Activated T-cell treated with anti-CD3 and anti-CD28 coated beads, Interleukin-2, amount 50 U/mL, for 72 hours (primary cell): ENCODE measurements around the gene SSBP1. TPM values are rescaled to one million over a fixed set of nuclear protein-coding genes. Genes with fewer than 3 reads are reported as not detected.
A peak's percentile ranks its signal among the peaks of the same experiment; 100 is the strongest.
"Not testable (repeated sequence)": the region's sequence is repeated elsewhere in the genome, so short reads cannot be mapped to it uniquely, and the experiment has no call there.

Experiments
- ATAC-seq, 2 donors: fragments of 150-1000 bp; cut with Tn5 transposase; replicated peaks in 1 of 2; 2 replicates each; pipeline ENCODE4 v1.10.0; 2021; ENCODE audit warnings: moderate library complexity in 2 of 2, mild to moderate bottlenecking in 1 of 2
- DNase-seq, 2 donors: peaks; one replicate each; pipeline ENCODE4 v3.0.0; 2021 to 2022; ENCODE audit warnings: mixed read lengths in 1 of 2
- H3K27ac Mint-ChIP-seq: one replicate; pipeline ENCODE4 v1.8.0; 2022; ENCODE audit warnings: mild to moderate bottlenecking, moderate library complexity, mixed read lengths
- H3K27me3 Mint-ChIP-seq: one replicate; pipeline ENCODE4 v1.8.0; 2022; ENCODE audit warnings: low read depth, mixed read lengths
- H3K36me3 Mint-ChIP-seq, 2 donors: one replicate each; pipeline ENCODE4 v1.8.0; 2022; ENCODE audit warnings: mixed read lengths in 2 of 2, mild to moderate bottlenecking in 1 of 2; ENCODE audit not compliant: insufficient read depth in 2 of 2
- H3K4me1 Mint-ChIP-seq: one replicate; pipeline ENCODE4 v1.8.0; 2022; ENCODE audit warnings: low read depth, mixed read lengths
- H3K4me3 Mint-ChIP-seq, 2 donors: one replicate each; pipeline ENCODE4 v1.8.0; 2022; ENCODE audit warnings: mild to moderate bottlenecking in 2 of 2, mixed read lengths in 2 of 2, moderate library complexity in 2 of 2
- H3K9me3 Mint-ChIP-seq, 2 donors: one replicate each; pipeline ENCODE4 v1.8.0; 2022; ENCODE audit warnings: mixed read lengths in 2 of 2
- total RNA-seq, 2 donors: library from RNA; stranded (reverse); gene quantifications; one replicate each; pipeline ENCODE4 v1.2.3, GENCODE V29; 2022

Gene SSBP1
- 100 to 1,000 TPM; 126 to 131 TPM for total RNA-seq

GRCh38 chr7:141737836-141738591 lies at the start of gene SSBP1:
Gene SSBP1 (plus strand): TSS chr7:141738358. CDS start chr7:141739167, 809 bp downstream.
- DNase-seq, result peak; percentile 91 to 92
- Mint-ChIP-seq H3K4me1 (peaks cover 41% of the 10 kb centered on the region), H3K4me3 (peak within 1 kb of the TSS; percentile 94 to 98), H3K9me3 (no peaks in the 10 kb centered on the region), H3K27ac (peak within 1 kb of the TSS; percentile 99), H3K36me3 (peaks cover 10 to 29% of the 10 kb centered on the region in 2 donors), H3K27me3 (no peaks in the 10 kb centered on the region)
- peak; percentile 91 to 94 for ATAC-seq

GRCh38 chr7:141689072-141689825 lies 48.9 kb upstream of the SSBP1 start:
- not testable (repeated sequence) for ATAC-seq, H3K27me3 Mint-ChIP-seq, DNase-seq, H3K4me3 Mint-ChIP-seq, H3K27ac Mint-ChIP-seq, H3K36me3 Mint-ChIP-seq, H3K9me3 Mint-ChIP-seq
- peaks cover 17% of the 10 kb centered on the region for H3K4me1 Mint-ChIP-seq

- H3K4me1 Mint-ChIP-seq, result peaks cover 25% of the 10 kb centered on the region
- ATAC-seq (no peak), DNase-seq (no peak)
- H3K27me3 Mint-ChIP-seq, result no peaks in the 10 kb centered on the region
- no peaks in the 10 kb centered on the region for H3K9me3 Mint-ChIP-seq
- H3K27ac Mint-ChIP-seq, result no peak overlapping the region
- no peak overlapping the region for H3K4me3 Mint-ChIP-seq
- H3K36me3 Mint-ChIP-seq, result peaks cover 0 to 2% of the 10 kb centered on the region in 2 donors
Observed at GRCh38 chr7:141691540-141691939, 46.6 kb upstream of the SSBP1 start.

- Mint-ChIP-seq H3K4me1 (peaks cover 25% of the 10 kb centered on the region), H3K36me3 (peaks cover 0 to 2% of the 10 kb centered on the region in 2 donors), H3K27ac (peak overlapping the region; percentile 58), H3K27me3 (no peaks in the 10 kb centered on the region), H3K4me3 (no peak overlapping the region), H3K9me3 (no peaks in the 10 kb centered on the region)
- DNase-seq (no peak), ATAC-seq (no peak)
Observed at GRCh38 chr7:141691961-141692360, 46.2 kb upstream of the SSBP1 start.

- ATAC-seq (no peak), DNase-seq (no peak)
- Mint-ChIP-seq H3K4me1 (peaks cover 34% of the 10 kb centered on the region), H3K27ac (no peak overlapping the region), H3K9me3 (no peaks in the 10 kb centered on the region), H3K4me3 (no peak overlapping the region), H3K27me3 (no peaks in the 10 kb centered on the region), H3K36me3 (no peaks in the 10 kb centered on the region)
Observed at GRCh38 chr7:141693082-141693481, 45.1 kb upstream of the SSBP1 start.

- peaks cover 61% of the 10 kb centered on the region for H3K4me1 Mint-ChIP-seq
- no peaks in the 10 kb centered on the region for H3K27me3 Mint-ChIP-seq
- H3K9me3 Mint-ChIP-seq, result no peaks in the 10 kb centered on the region
- no peak for DNase-seq
- ATAC-seq, result no peak
- no peak overlapping the region for H3K27ac Mint-ChIP-seq
- H3K4me3 Mint-ChIP-seq, result no peak overlapping the region
- H3K36me3 Mint-ChIP-seq, result peaks cover 0 to 4% of the 10 kb centered on the region in 2 donors
Observed at GRCh38 chr7:141695803-141696289, 42.3 kb upstream of the SSBP1 start.

GRCh38 chr7:141696348-141696747 lies 41.8 kb upstream of the SSBP1 start:
- Mint-ChIP-seq H3K4me3 (no peak overlapping the region), H3K9me3 (no peaks in the 10 kb centered on the region), H3K27me3 (no peaks in the 10 kb centered on the region), H3K36me3 (peaks cover under 1 to 4% of the 10 kb centered on the region in 2 donors), H3K4me1 (peaks cover 64% of the 10 kb centered on the region), H3K27ac (no peak overlapping the region)
- ATAC-seq (no peak), DNase-seq (no peak)

GRCh38 chr7:141697211-141697871 lies 40.8 kb upstream of the SSBP1 start:
- no peaks in the 10 kb centered on the region for H3K27me3 Mint-ChIP-seq

GRCh38 chr7:141698247-141699015 lies 39.7 kb upstream of the SSBP1 start:
- Mint-ChIP-seq H3K27me3 (peaks cover 4% of the 10 kb centered on the region), H3K27ac (no peak overlapping the region), H3K36me3 (peaks cover 2 to 4% of the 10 kb centered on the region in 2 donors), H3K9me3 (no peaks in the 10 kb centered on the region), H3K4me1 (peaks cover 67% of the 10 kb centered on the region), H3K4me3 (no peak overlapping the region)
- DNase-seq, result no peak
- ATAC-seq, result no peak

More at GRCh38 chr7:141697211-141697871, 40.8 kb upstream of the SSBP1 start:
- Mint-ChIP-seq H3K9me3 (no peaks in the 10 kb centered on the region), H3K4me1 (peaks cover 66% of the 10 kb centered on the region), H3K4me3 (no peak overlapping the region), H3K36me3 (peaks cover 2 to 4% of the 10 kb centered on the region in 2 donors), H3K27ac (no peak overlapping the region)
- no peak for DNase-seq
- ATAC-seq, result no peak

- H3K27me3 Mint-ChIP-seq, result peaks cover 13% of the 10 kb centered on the region
- peaks cover 2 to 4% of the 10 kb centered on the region in 2 donors for H3K36me3 Mint-ChIP-seq
- peaks cover 58% of the 10 kb centered on the region for H3K4me1 Mint-ChIP-seq
- ATAC-seq (no peak), DNase-seq (no peak)
- no peaks in the 10 kb centered on the region for H3K9me3 Mint-ChIP-seq
- peak overlapping the region; percentile 58 for H3K27ac Mint-ChIP-seq
- H3K4me3 Mint-ChIP-seq, result peak overlapping the region; percentile 62 to 79
Observed at GRCh38 chr7:141699860-141700259, 38.3 kb upstream of the SSBP1 start.

GRCh38 chr7:141700296-141700847 lies 37.8 kb upstream of the SSBP1 start:
- peaks cover 13% of the 10 kb centered on the region for H3K27me3 Mint-ChIP-seq
- no peaks in the 10 kb centered on the region for H3K9me3 Mint-ChIP-seq
- H3K36me3 Mint-ChIP-seq, result peaks cover 2 to 4% of the 10 kb centered on the region in 2 donors
- H3K4me3 Mint-ChIP-seq, result peak overlapping the region; percentile 62 to 79
- H3K27ac Mint-ChIP-seq, result peak overlapping the region; percentile 58
- ATAC-seq, result no peak
- H3K4me1 Mint-ChIP-seq, result peaks cover 58% of the 10 kb centered on the region
- no peak for DNase-seq

- DNase-seq, result peak; percentile 13 to 16
- H3K4me1 Mint-ChIP-seq, result peaks cover 55% of the 10 kb centered on the region
Observed at GRCh38 chr7:141700848-141701371, 37.2 kb upstream of the SSBP1 start.

More at GRCh38 chr7:141700848-141701371, 37.2 kb upstream of the SSBP1 start:
- Mint-ChIP-seq H3K27ac (peak overlapping the region; percentile 34), H3K4me3 (peak overlapping the region; percentile 62 to 79), H3K27me3 (peaks cover 13% of the 10 kb centered on the region), H3K36me3 (peaks cover 2 to 4% of the 10 kb centered on the region in 2 donors), H3K9me3 (no peaks in the 10 kb centered on the region)
- no peak for ATAC-seq
